Stimulated activated CD4-positive, alpha-beta T cell treated with anti-CD3 and anti-CD28 coated beads, TNF-alpha, amount 100 ng/mL, for 1 hour (primary cell): ENCODE measurements around the gene KCNC3.
A peak's percentile ranks its signal among the peaks of the same experiment; 100 is the strongest.
"Not testable (repeated sequence)": the region's sequence is repeated elsewhere in the genome, so short reads cannot be mapped to it uniquely, and the experiment has no call there.

Experiments
- DNase-seq, 3 donors: peaks; one replicate each; pipeline ENCODE4 v3.0.0-alpha.2; 2020; ENCODE audit warnings: low read depth in 3 of 3, low spot score in 1 of 3

KCNC3 gene

DNA sequence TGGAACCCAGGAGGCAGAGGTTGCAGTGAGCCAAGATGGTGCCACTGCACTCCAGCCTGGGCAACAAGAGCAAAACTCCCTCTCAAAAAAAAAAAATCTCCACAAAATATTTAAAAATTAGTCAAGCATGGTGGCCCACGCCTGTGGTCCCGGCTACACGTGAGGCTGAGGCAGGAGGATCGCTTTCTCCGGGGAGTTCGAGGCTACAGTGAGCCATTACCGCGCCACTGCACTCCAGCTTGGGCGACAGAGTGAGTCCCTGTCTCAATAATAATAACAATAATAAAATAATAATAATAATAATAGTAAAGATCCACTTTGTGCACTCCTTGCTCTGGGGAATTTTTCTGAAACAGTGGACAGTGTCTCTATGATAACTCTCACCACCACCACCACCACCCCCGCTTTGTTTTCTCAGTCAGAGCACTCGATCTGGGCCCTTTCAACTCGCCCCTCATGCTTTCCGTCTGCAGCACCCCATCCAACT is 27.6 kb upstream of the KCNC3 start:
- DNase-seq = no peak

GRCh38 chr19:50353487-50353880 is 24.3 kb upstream of the KCNC3 start:
- not testable (repeated sequence) for DNase-seq

DNA sequence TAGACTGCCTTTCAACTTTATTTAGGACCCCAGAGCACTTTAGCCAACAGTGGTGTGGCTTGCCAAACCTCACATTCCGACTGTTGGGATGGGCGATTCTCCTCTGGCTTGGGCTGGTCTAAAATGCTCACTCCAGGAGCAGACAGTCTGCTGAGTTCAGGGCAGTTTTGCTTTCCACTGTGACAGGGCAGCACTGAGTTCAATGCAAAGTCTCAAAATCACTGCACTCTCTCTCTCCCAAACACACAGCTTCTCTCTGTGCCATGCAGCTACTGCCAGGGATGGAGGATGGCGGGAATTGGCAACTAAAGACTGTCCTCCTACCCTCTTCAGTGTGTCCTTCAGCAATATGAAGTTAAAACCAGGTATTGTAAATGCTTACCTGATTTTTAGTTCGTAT is 23.1 kb upstream of the KCNC3 start:
- DNase-seq = no peak

GRCh38 chr19:50349277-50350057 is 20.3 kb upstream of the KCNC3 start:
- DNase-seq = no peak

- DNase-seq = not testable (repeated sequence)
These were observed 18.0 kb upstream of the KCNC3 start for GRCh38 chr19:50347089-50347581.

GRCh38 chr19:50344661-50345318 is 15.6 kb upstream of the KCNC3 start:
- no peak for DNase-seq

- DNase-seq = no peak
These were observed 12.0 kb upstream of the KCNC3 start for GRCh38 chr19:50341091-50341564.

DNA sequence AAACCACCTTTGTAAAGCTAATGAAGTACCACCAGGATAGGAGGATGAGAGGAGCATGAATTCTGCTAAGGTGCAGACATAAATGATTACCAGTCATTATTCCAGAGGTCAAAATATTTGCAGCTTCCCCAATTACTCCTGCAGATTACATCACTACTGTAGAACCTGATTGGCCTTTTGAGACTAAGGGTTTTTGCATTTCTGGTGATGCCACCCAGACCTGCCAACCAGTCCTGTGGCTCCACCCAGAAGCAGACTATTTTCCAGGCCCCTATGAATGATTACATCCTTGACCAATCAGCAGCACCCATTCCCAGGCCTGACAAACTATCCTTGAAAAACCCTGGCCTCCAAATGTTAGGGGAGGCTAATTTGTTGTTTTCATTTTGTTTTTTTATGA is 11.2 kb upstream of the KCNC3 start:
- no peak for DNase-seq

GRCh38 chr19:50337031-50337430 is 7.9 kb upstream of the KCNC3 start:
- DNase-seq = not testable (repeated sequence)

- no peak for DNase-seq
These were observed 5.7 kb upstream of the KCNC3 start for GRCh38 chr19:50334741-50335421.

DNA sequence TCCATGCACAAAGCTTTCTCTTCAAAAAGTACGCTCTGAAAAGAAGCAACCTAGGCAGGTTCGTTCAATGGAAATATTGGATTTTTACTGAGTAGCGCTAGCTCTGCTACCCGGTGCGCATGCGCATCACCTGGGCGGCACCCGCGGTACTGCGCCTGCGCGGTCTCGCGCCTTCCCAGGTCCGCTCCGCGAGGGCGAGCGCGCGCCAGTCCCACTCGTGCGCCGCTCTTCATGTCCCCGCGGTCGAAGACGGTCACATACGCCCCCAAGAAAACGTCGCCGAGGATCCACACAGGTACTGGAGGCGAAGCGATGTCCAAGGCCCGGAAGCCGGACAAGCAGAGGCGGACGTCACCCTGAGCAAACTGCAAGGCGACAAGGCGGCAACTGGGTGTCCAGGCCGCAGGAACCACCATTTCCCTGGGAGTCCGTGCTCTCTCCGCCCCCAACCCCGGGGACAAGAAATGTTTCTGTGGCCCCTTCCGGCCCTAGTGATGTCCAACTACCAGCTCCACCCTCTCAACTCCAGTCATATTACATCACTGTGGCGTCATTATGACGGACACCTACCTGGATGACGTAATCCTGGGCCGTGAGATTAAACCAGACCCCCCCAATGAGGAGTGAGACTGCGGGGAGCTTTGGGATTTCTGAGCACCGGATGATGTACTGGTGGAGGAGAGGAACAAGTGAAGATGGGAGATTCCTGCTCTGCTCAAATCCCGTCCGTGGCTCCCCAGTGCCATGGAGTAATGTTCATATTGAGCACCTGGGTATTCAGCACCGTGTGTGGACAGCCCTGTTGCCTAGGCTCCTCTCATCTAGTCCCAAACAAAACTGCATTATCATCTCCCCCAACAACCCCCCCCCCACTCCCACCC is 4.8 kb upstream of the KCNC3 start:
- DNase-seq = peak in 2 of 3 donors; percentile 75 to 79

- peak; percentile 71 to 81 (median 73) for DNase-seq
These were observed 4.1 kb upstream of the KCNC3 start for GRCh38 chr19:50333235-50333736.

- DNase-seq = no peak
These were observed 3.3 kb upstream of the KCNC3 start for GRCh38 chr19:50332244-50333038.

- no peak for DNase-seq
These were observed 2.7 kb upstream of the KCNC3 start for GRCh38 chr19:50331994-50332243.

DNA sequence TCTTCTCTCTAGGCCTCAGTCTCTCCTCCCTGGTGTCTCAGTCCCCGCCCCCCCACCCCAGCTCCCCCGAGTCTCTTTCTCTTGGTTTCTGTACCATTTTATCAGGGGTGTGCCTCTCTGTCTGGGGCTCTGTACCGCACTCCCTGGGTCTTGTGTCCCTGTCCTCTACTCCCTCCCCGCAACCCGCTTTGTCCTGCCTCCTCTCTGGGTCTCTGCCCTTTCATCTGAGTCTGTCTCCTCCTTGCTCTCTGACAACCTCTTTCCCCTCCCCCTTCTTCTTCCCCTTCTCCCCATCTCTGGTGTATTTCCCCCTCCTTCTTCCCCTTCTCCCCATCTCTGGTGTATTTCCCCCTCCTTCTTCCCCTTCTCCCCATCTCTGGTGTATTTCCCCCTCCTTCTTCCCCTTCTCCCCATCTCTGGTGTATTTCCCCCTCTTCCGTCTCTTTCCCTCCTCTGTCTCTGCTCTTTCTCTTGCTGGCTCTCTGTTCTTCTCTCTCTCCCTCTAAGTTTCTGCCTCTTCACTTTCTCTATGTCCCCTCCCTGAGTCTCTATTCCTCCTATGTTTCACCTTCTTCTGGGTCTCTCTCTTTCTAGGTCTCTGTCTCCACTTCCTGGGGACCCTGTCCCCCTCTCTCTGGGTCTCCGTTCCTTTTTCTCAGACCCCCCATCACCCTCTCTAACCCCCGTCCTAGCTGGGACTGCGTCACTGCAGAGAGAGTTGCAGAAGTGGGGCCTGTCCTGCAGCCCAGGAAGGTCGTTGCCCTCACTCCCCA is 2.2 kb upstream of the KCNC3 start:
- DNase-seq = no peak

DNA sequence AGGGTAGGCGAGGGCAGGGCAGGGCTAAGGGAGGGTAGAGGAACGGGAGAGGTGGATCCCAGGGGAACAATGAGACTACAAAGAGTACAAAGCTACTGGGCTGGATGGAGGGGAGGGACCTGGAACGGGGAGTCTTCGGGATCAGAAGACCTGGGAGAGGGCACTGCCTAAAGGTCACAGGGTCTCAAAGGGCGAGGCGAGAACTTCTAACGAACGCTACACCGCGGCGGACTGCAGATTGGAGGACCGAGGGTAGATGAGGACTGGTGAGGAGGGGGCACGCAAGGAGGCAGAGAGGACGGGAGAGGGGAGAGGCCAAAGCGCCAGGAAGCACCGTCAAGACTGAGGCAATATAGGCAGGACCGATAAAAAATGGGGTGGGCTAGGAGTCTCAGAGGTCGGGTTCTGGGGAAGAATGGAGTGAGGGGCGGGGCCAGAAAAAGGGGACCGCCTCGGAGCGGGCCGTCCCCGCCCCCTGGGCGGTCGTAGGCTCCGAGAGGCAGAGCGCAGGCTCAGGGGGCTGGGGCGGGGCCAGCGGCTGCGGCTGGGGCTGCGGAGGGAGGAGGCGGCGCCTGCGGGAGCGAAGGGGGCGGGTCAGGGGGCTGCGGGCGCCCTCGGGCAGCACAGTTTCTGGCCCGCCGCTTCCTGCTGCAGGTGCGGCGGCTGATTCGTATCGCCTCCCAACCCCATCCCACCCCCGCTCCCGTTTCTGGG is 1.3 kb upstream of the KCNC3 start:
- DNase-seq = peak; percentile 48 to 70 (median 50)

GRCh38 chr19:50329926-50330294 is 733 bp upstream of the KCNC3 start:
- not testable (repeated sequence) for DNase-seq

DNA sequence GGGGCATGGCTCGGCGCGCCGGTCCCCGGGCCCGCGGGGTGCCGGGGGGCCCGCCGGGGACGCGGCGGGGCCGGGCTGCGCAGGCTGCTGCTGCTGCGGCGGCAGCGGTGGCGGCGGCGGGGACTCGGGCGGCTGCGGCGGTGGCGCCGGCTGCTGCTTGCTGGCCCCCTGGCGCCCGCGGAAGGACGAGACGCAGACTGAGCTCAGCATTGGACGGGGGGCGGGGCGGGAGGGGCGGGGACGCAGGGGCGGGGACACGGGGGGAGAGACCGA is 368 bp downstream of the KCNC3 start:
- DNase-seq = no peak
